ENCODE results near the gene KAT6B.

KAT6B gene

GRCh38 chr10:74799721-74800221, 26.6 kb upstream of the KAT6B start (continued):
- TF ChIP-seq OVOL3 (tag by site-specific recombination; IDR thresholded peaks at IDR 0.05) (peak; percentile 77; the same call in 1 of the 2 replicates), KLF9 (tag by site-specific recombination; IDR thresholded peaks at IDR 0.05; ENCODE audit: low read depth) (no peak), ZXDB (tag by site-specific recombination; IDR thresholded peaks at IDR 0.05) (peak; percentile 74), ZNF626 (tag by site-specific recombination; IDR thresholded peaks at IDR 0.05) (peak; percentile 86; the same call in 1 of the 2 replicates), ZNF600 (tag by site-specific recombination; IDR thresholded peaks at IDR 0.05) (no peak), ZNF629 (tag by site-specific recombination; IDR thresholded peaks at IDR 0.05) (peak; percentile 74)

- H3K4me1 ChIP-seq (ENCODE audit: control insufficient read depth, insufficient read depth, low read length), result 0 out of 2 replicates have a peak, but pooled peaks cover 6% of the 10 kb centered on the region
- no peaks in the 10 kb centered on the region for H3K36me3 ChIP-seq (ENCODE audit: control insufficient read depth in 2 of 2, insufficient read depth in 1 of 2, low read length in 2 of 2)
- ChIA-PET CTCF (no interaction called here), POLR2A (no interaction called here)
- H3K4me3 ChIP-seq (ENCODE audit: low read depth, low read length), result no peak overlapping the region
- peak; percentile 82 for TF ChIP-seq ZNF146 (tag by site-specific recombination; IDR thresholded peaks at IDR 0.05)
- 0 out of 2 replicates have a peak, but pooled peaks have one; percentile 56 for TF ChIP-seq ZNF580 (tag by site-specific recombination; IDR thresholded peaks at IDR 0.05)
- TF ChIP-seq ZNF24 (tag by site-specific recombination; IDR thresholded peaks at IDR 0.05), result peak; percentile 75; the same call in 1 of the 2 replicates
- no peak for TF ChIP-seq ZNF362 (tag by site-specific recombination; IDR thresholded peaks at IDR 0.05)
- no peak overlapping the region for H3K27ac ChIP-seq (ENCODE audit: extremely low read depth, low read depth, low read length)
- no peaks in the 10 kb centered on the region for H3K9me3 ChIP-seq (ENCODE audit: control insufficient read depth, insufficient read depth, low read depth, low read length)
Observed at GRCh38 chr10:74801447-74801846, 25.0 kb upstream of the KAT6B start.

GRCh38 chr10:74808501-74808900, 17.9 kb upstream of the KAT6B start:
- CTCF ChIA-PET, result interaction anchor here (0.6 kb wide), 1 partner anchor 10 kb away, joined by 4 read pairs; no protein-coding TSS in a partner anchor

GRCh38 chr10:74810087-74810486, 16.3 kb upstream of the KAT6B start:
- CTCF ChIA-PET, result interaction anchor here (0.7 kb wide), 1 partner anchor 142 kb away, joined by 4 read pairs; no protein-coding TSS in a partner anchor

More at GRCh38 chr10:74808501-74808900, 17.9 kb upstream of the KAT6B start:
- Histone ChIP-seq H3K9me3 (ENCODE audit: control insufficient read depth, insufficient read depth, low read depth, low read length) (no peaks in the 10 kb centered on the region), H3K4me3 (ENCODE audit: low read depth, low read length) (no peak overlapping the region), H3K4me1 (ENCODE audit: control insufficient read depth, insufficient read depth, low read length) (no peaks in the 10 kb centered on the region), H3K27ac (ENCODE audit: extremely low read depth, low read depth, low read length) (no peak overlapping the region), H3K36me3 (ENCODE audit: control insufficient read depth in 2 of 2, insufficient read depth in 1 of 2, low read length in 2 of 2) (no peaks in the 10 kb centered on the region)
- POLR2A ChIA-PET, result no interaction called here
- TF ChIP-seq ZSCAN23 (tag by site-specific recombination; IDR thresholded peaks at IDR 0.05), result no peak
- TF ChIP-seq ZNF837 (tag by site-specific recombination; IDR thresholded peaks at IDR 0.05), result no peak
- TF ChIP-seq ZNF776 (tag by site-specific recombination; IDR thresholded peaks at IDR 0.05; ENCODE audit: borderline replicate concordance), result no peak
- TF ChIP-seq ZNF214 (tag by site-specific recombination; IDR thresholded peaks at IDR 0.05; ENCODE audit: borderline replicate concordance), result no peak
- TF ChIP-seq KLF9 (tag by site-specific recombination; IDR thresholded peaks at IDR 0.05; ENCODE audit: low read depth), result no peak
- TF ChIP-seq ZNF624 (tag by site-specific recombination; IDR thresholded peaks at IDR 0.05), result no peak
- no peak for TF ChIP-seq ZNF560 (tag by site-specific recombination; IDR thresholded peaks at IDR 0.05; ENCODE audit: borderline replicate concordance)
- no peak for TF ChIP-seq ZNF335 (tag by site-specific recombination; conservative IDR thresholded peaks at IDR 0.05)
- TF ChIP-seq ZSCAN16 (tag by site-specific recombination; IDR thresholded peaks at IDR 0.05), result no peak
- no peak for TF ChIP-seq ZNF501 (tag by site-specific recombination; IDR thresholded peaks at IDR 0.05)
- no peak for TF ChIP-seq EGR2 (tag by site-specific recombination; IDR thresholded peaks at IDR 0.05; ENCODE audit: low read depth)
- TF ChIP-seq ZNF37A (tag by site-specific recombination; IDR thresholded peaks at IDR 0.05), result no peak
- TF ChIP-seq YY2 (tag by site-specific recombination; IDR thresholded peaks at IDR 0.05), result no peak
- TF ChIP-seq ZNF610 (tag by site-specific recombination; IDR thresholded peaks at IDR 0.05; ENCODE audit: borderline replicate concordance), result no peak
- no peak for TF ChIP-seq ZNF354C (tag by site-specific recombination; IDR thresholded peaks at IDR 0.05; ENCODE audit: borderline replicate concordance, low read depth)
- no peak for TF ChIP-seq ZNF514 (tag by site-specific recombination; IDR thresholded peaks at IDR 0.05)
- TF ChIP-seq ZFP69B (tag by site-specific recombination; IDR thresholded peaks at IDR 0.05), result no peak
- no peak for TF ChIP-seq ZBTB8A (tag by site-specific recombination; IDR thresholded peaks at IDR 0.05)
- no peak for TF ChIP-seq GLI4 (tag by site-specific recombination; IDR thresholded peaks at IDR 0.05)

More at GRCh38 chr10:74810087-74810486, 16.3 kb upstream of the KAT6B start:
- POLR2A ChIA-PET, result no interaction called here
- Histone ChIP-seq H3K4me1 (ENCODE audit: control insufficient read depth, insufficient read depth, low read length) (no peaks in the 10 kb centered on the region), H3K9me3 (ENCODE audit: control insufficient read depth, insufficient read depth, low read depth, low read length) (no peaks in the 10 kb centered on the region), H3K36me3 (ENCODE audit: control insufficient read depth in 2 of 2, insufficient read depth in 1 of 2, low read length in 2 of 2) (no peaks in the 10 kb centered on the region), H3K4me3 (ENCODE audit: low read depth, low read length) (no peak overlapping the region), H3K27ac (ENCODE audit: extremely low read depth, low read depth, low read length) (no peak overlapping the region)
- peak; percentile 60 for TF ChIP-seq SETDB1 (IDR thresholded peaks at IDR 0.05; ENCODE audit: insufficient read length, low read length)
- 0 out of 2 replicates have a peak, but pooled peaks have one; percentile 49 for TF ChIP-seq ZSCAN4 (tag by site-specific recombination; IDR thresholded peaks at IDR 0.05)
- peak; percentile 69 for TF ChIP-seq TRIM28 (IDR thresholded peaks at IDR 0.05; ENCODE audit: borderline replicate concordance, low read length)
- no peak for TF ChIP-seq KLF1 (tag by site-specific recombination; IDR thresholded peaks at IDR 0.05)
- no peak for TF ChIP-seq KLF17 (tag by site-specific recombination; IDR thresholded peaks at IDR 0.05)
- no peak for TF ChIP-seq ZNF677 (tag by site-specific recombination; IDR thresholded peaks at IDR 0.05)
- no peak for TF ChIP-seq WT1 (tag by site-specific recombination; IDR thresholded peaks at IDR 0.05)
- no peak for TF ChIP-seq ZNF544 (tag by site-specific recombination; IDR thresholded peaks at IDR 0.05)

Data from HEK293 (cell line).